Neural cell (in vitro differentiated cells): Measurements from ENCODE around the gene VAV3. TPM values are rescaled to one million over a fixed set of nuclear protein-coding genes. Genes with fewer than 3 reads are reported as not detected.

Source experiments
- H2AFZ ChIP-seq: fragments of 200-600, 300-800 bp; sonication (generic), shearing (Covaris generic); 2 replicates; pipeline ENCODE4 v1.6.0; 2014; ENCODE audit warnings: low read depth, mild to moderate bottlenecking, antibody characterized with exemption, low read length, moderate library complexity
- H3F3A ChIP-seq: fragments of 200-600 bp; shearing (Covaris generic); 2 replicates; pipeline ENCODE4 v1.6.1; 2016; ENCODE audit warnings: mild to moderate bottlenecking, moderate library complexity, mixed read lengths, antibody characterized with exemption, low read length; ENCODE audit not compliant: insufficient read depth, poor library complexity, severe bottlenecking
- H3K27ac ChIP-seq: fragments of 200-600, 300-800 bp; sonication (generic), shearing (Covaris generic); 2 replicates; pipeline ENCODE4 v1.5.1; 2014; ENCODE audit warnings: mild to moderate bottlenecking, low read length, moderate library complexity
- H3K27me3 ChIP-seq: fragments of 300-800, 200-600 bp; sonication (generic), shearing (Covaris generic); 2 replicates; pipeline ENCODE4 v1.6.0; 2014; ENCODE audit warnings: mild to moderate bottlenecking, low read depth, low read length, moderate library complexity; ENCODE audit not compliant: insufficient read depth
- H3K36me3 ChIP-seq: fragments of 300-800, 200-600 bp; sonication (generic), shearing (Covaris generic); 2 replicates; pipeline ENCODE4 v1.5.1; 2014; ENCODE audit warnings: mild to moderate bottlenecking, antibody characterized with exemption, low read length, moderate library complexity; ENCODE audit not compliant: insufficient read depth
- H3K4me2 ChIP-seq: fragments of 300-800, 200-600 bp; sonication (generic), shearing (Covaris generic); 2 replicates; pipeline ENCODE4 v1.6.0; 2014; ENCODE audit warnings: mild to moderate bottlenecking, low read length
- H3K4me3 ChIP-seq: fragments of 300-800, 200-600 bp; sonication (generic), shearing (Covaris generic); 2 replicates; pipeline ENCODE4 v1.5.1; 2014; ENCODE audit warnings: mild to moderate bottlenecking, low read length, moderate library complexity
- H3K79me2 ChIP-seq: fragments of 200-600 bp; shearing (Covaris generic); replicated peaks from 2 replicates; pipeline ENCODE4 v1.6.0; 2014; ENCODE audit warnings: mild to moderate bottlenecking, low read length, moderate library complexity; ENCODE audit not compliant: insufficient read depth
- H3K9ac ChIP-seq: fragments of 300-800, 200-600 bp; sonication (generic), shearing (Covaris generic); 2 replicates; pipeline ENCODE4 v1.6.1; 2016; ENCODE audit warnings: mild to moderate bottlenecking, low read length, mixed read lengths
- H3K9me2 ChIP-seq: fragments of 200-600 bp; shearing (Covaris generic); 2 replicates; pipeline ENCODE4 v1.6.1; 2016; ENCODE audit warnings: mild to moderate bottlenecking, low read length, mixed read lengths; ENCODE audit not compliant: insufficient read depth
- H3K9me3 ChIP-seq: fragments of 200-600, 300-800 bp; sonication (generic), shearing (Covaris generic); 2 replicates; pipeline ENCODE4 v1.6.1; 2016; ENCODE audit warnings: mild to moderate bottlenecking, mixed run types, low read length, moderate library complexity, mixed read lengths
- H4K20me1 ChIP-seq: fragments of 200-600 bp; shearing (Covaris generic); 2 replicates; pipeline ENCODE4 v1.6.1; 2016; ENCODE audit warnings: mild to moderate bottlenecking, mixed run types; ENCODE audit not compliant: insufficient read depth
- EP300 ChIP-seq: fragments of 450-650 bp; conservative IDR thresholded peaks from 2 replicates; pipeline ENCODE4 v1.6.1; 2014; ENCODE audit warnings: antibody characterized with exemption, mild to moderate bottlenecking, moderate library complexity; ENCODE audit not compliant: poor library complexity, severe bottlenecking
- EZH2 ChIP-seq: fragments of 200-600, 300-800 bp; shearing (Covaris generic), sonication (generic); IDR thresholded peaks from 2 replicates; pipeline ENCODE4 v1.6.1; 2014; ENCODE audit warnings: antibody characterized with exemption, low read length, borderline replicate concordance, mild to moderate bottlenecking; ENCODE audit not compliant: insufficient read depth, poor library complexity, severe bottlenecking
- MXI1 ChIP-seq: fragments of 450-650 bp; conservative IDR thresholded peaks from 2 replicates; pipeline ENCODE4 v1.6.1; 2014; ENCODE audit warnings: antibody characterized with exemption, mild to moderate bottlenecking; ENCODE audit not compliant: poor library complexity, severe bottlenecking
- POLR2AphosphoS5 ChIP-seq: IDR thresholded peaks from 2 replicates; pipeline ENCODE4 v1.6.1; 2012
- RAD21 ChIP-seq: fragments of 450-650 bp; conservative IDR thresholded peaks from 2 replicates; pipeline ENCODE4 v1.6.1; 2014; ENCODE audit warnings: antibody characterized with exemption, mild to moderate bottlenecking, moderate library complexity
- REST ChIP-seq: IDR thresholded peaks from 2 replicates; pipeline ENCODE4 v1.6.1; 2012; ENCODE audit warnings: borderline replicate concordance
- SMC3 ChIP-seq: fragments of 450-650 bp; conservative IDR thresholded peaks from 2 replicates; pipeline ENCODE4 v1.6.1; 2014; ENCODE audit warnings: antibody characterized with exemption, mild to moderate bottlenecking, moderate library complexity; ENCODE audit not compliant: poor library complexity
- TAF1 ChIP-seq: IDR thresholded peaks from 2 replicates; pipeline ENCODE4 v1.6.1; 2012; ENCODE audit warnings: low read depth
- polyA plus RNA-seq: library from polyadenylated mRNA; depleted of rRNA; stranded (reverse); fragments of >200 nt; gene quantifications from 2 replicates; pipeline ENCODE4 v1.2.3, GENCODE V29; 2014
- TF ChIP-seq, protein P1 (sequence below): fragments of 450-650 bp; IDR thresholded peaks from 2 replicates; pipeline ENCODE4 v1.5.1; 2014; ENCODE audit warnings: antibody characterized with exemption, mild to moderate bottlenecking, moderate library complexity; ENCODE audit not compliant: poor library complexity, severe bottlenecking

Gene VAV3
- polyA plus RNA-seq, 1 donor from 2014 or later = 7.6 TPM

DNA sequence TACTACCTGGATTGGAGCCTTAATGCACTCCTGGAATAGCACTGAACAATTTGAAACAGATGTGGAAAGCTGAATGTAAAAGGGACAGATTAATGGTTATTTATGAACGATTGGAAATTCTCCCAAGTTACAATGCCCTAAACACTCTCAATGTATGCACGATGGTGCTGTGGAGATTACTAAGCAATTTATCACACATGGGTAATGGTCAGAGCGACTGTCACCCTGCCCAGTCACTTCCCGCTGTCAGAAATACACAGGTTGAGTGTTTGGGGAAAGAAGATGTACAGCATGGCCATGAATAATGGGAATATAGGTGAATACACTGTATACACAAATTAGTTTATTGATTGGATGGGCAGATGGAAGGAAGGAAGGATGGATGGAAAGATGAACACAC, 342.4 kb downstream of the VAV3 start:
- no peaks in the 10 kb centered on the region for H3K27me3 ChIP-seq
- H3K4me3 ChIP-seq = no peak overlapping the region
- no peak overlapping the region for H3K4me2 ChIP-seq
- H3K79me2 ChIP-seq = no peaks in the 10 kb centered on the region
- no peaks in the 10 kb centered on the region for H3K36me3 ChIP-seq
- no peaks in the 10 kb centered on the region for H3F3A ChIP-seq
- H2AFZ ChIP-seq = no peak overlapping the region
- H3K9me3 ChIP-seq = no peaks in the 10 kb centered on the region
- no peak overlapping the region for H3K27ac ChIP-seq
- H3K9me2 ChIP-seq = no peaks in the 10 kb centered on the region
- H4K20me1 ChIP-seq = no peaks in the 10 kb centered on the region
- peak; percentile 74 for TF ChIP-seq REST
- no peak for TF ChIP-seq EP300
- H3K9ac ChIP-seq = no peak overlapping the region

DNA sequence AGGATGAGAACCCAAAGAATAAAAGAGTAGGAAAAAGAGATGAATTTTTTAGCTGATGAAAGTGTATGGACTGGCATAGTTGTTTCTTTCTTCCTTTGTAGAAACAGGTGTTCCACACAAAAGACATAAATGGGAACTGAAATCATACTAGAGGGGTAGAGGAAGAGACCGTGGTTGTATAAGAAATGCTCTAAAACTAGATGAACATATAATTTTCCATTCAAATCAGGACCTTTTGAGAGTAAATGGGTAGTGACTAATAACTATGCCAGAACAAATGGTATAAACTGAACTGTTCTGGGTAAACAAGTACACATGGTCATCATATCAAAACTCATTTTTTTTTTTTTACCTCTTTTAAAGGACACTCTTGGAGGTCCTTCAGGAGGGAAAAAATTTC, 344.2 kb downstream of the VAV3 start:
- H3K79me2 ChIP-seq = no peaks in the 10 kb centered on the region
- no peak overlapping the region for H3K4me3 ChIP-seq
- no peaks in the 10 kb centered on the region for H3K27me3 ChIP-seq
- no peaks in the 10 kb centered on the region for H3K9me3 ChIP-seq
- H3K27ac ChIP-seq = no peak overlapping the region
- H2AFZ ChIP-seq = no peak overlapping the region
- no peaks in the 10 kb centered on the region for H3K36me3 ChIP-seq
- H3K4me2 ChIP-seq = no peak overlapping the region
- TF ChIP-seq, protein P1, sequence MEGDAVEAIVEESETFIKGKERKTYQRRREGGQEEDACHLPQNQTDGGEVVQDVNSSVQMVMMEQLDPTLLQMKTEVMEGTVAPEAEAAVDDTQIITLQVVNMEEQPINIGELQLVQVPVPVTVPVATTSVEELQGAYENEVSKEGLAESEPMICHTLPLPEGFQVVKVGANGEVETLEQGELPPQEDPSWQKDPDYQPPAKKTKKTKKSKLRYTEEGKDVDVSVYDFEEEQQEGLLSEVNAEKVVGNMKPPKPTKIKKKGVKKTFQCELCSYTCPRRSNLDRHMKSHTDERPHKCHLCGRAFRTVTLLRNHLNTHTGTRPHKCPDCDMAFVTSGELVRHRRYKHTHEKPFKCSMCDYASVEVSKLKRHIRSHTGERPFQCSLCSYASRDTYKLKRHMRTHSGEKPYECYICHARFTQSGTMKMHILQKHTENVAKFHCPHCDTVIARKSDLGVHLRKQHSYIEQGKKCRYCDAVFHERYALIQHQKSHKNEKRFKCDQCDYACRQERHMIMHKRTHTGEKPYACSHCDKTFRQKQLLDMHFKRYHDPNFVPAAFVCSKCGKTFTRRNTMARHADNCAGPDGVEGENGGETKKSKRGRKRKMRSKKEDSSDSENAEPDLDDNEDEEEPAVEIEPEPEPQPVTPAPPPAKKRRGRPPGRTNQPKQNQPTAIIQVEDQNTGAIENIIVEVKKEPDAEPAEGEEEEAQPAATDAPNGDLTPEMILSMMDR = no peak
- TF ChIP-seq MXI1 (no peak), SMC3 (no peak), EP300 (no peak), RAD21 (no peak), REST (no peak), TAF1 (no peak), POLR2AphosphoS5 (no peak), EZH2 (no peak)
- no peaks in the 10 kb centered on the region for H3F3A ChIP-seq
- H3K9me2 ChIP-seq = no peaks in the 10 kb centered on the region
- H4K20me1 ChIP-seq = no peaks in the 10 kb centered on the region
- H3K9ac ChIP-seq = no peak overlapping the region
